IPS-18c (cell line): ENCODE results near the gene LONP1.
A peak's percentile ranks its signal among the peaks of the same experiment; 100 is the strongest.

Experiments
- H3K4me3 ChIP-seq: 2 replicates; pipeline ENCODE4 v1.7.0; 2013; ENCODE audit warnings: low read depth, mild to moderate bottlenecking, low read length, moderate library complexity; ENCODE audit not compliant: insufficient read depth
- H3K9me3 ChIP-seq: one replicate; pipeline ENCODE4 v1.6.1; 2013; ENCODE audit warnings: mild to moderate bottlenecking, low read length, moderate library complexity; ENCODE audit not compliant: control insufficient read depth, insufficient read depth

Gene LONP1

DNA sequence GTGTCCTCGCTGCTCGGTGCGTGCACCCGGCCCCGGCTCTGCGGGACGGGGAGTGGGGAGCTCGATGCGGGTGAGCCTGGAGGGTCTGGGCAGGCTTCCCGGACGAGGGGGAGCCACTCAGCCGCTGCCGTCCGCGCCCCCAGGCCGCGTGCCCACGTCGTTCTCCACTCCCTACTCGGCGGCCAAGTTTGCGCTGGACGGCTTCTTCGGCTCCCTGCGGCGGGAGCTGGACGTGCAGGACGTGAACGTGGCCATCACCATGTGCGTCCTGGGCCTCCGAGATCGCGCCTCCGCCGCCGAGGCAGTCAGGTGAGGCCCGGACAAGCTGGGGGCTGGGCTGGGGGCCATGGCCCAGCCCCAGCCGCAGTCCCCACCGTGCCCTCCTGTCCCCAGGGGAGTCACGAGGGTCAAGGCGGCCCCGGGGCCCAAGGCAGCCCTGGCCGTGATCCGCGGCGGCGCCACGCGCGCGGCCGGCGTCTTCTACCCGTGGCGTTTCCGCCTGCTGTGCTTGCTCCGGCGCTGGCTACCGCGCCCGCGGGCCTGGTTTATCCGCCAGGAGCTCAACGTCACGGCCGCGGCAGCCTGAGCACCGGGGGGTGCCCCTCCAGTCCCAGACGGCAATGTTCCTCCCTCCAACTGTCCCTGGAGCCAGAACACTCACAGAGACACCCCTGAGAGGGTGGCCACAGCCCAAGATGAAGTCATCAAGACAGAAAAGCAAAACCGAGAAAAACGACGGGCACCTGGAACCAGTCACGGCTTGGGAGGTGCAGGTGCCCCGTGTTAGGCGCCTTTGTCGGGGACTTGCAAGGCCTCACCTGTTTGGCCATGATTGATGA is 32.4 kb downstream of the LONP1 start:
- Histone ChIP-seq H3K4me3 (peak overlapping the region; percentile 34), H3K9me3 (peaks cover 2% of the 10 kb centered on the region)

DNA sequence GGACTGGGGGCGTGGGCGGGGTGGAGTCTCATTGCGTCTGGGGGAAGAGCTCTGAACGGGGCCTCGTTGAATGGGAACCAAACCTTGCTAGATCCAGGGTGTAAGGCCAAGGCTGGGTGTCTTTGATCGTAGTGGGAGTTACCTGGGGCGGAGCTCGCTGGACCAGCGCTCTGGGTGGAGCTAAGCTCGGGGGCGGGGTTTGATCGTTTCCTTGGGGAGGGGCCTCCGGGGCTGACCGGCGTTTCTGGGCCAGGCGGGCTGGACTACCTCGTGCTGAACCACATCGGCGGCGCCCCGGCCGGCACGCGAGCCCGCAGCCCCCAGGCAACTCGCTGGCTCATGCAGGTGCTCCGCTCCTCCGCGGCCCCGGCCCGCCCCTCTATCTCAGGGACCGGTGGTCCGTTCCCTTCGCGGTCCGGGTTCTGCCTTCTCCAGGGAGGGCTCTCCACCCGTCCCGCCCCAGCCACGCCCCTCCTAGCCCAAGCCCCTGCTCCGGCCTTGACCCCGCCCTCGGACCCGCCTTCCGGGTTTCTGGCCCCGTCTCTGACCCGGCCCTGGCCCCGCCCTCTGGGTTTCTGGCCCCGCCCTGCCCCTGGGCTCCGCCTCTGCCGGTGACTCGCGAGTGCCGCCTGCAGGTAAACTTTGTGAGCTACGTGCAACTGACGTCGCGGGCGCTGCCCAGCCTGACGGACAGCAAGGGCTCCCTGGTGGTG is 33.1 kb downstream of the LONP1 start:
- Histone ChIP-seq H3K4me3 (peak overlapping the region; percentile 89), H3K9me3 (peaks cover 2% of the 10 kb centered on the region)

DNA sequence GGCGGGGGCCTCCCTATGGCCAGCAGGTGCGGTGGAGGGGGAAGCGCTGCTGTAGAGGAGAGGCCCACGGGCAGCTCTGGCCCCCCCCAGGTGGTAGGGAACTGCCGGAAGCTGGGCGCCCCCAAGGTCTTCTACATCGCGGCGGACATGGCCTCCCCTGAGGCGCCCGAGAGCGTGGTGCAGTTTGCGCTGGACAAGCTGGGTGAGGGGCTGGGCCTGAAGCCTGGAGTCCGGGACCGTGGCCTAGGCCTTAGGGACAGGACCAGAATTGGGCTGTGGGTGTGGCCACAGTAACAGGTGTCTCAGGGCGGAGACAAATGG is 33.7 kb downstream of the LONP1 start:
- Histone ChIP-seq H3K4me3 (peak overlapping the region; percentile 89), H3K9me3 (peaks cover 2% of the 10 kb centered on the region)

DNA sequence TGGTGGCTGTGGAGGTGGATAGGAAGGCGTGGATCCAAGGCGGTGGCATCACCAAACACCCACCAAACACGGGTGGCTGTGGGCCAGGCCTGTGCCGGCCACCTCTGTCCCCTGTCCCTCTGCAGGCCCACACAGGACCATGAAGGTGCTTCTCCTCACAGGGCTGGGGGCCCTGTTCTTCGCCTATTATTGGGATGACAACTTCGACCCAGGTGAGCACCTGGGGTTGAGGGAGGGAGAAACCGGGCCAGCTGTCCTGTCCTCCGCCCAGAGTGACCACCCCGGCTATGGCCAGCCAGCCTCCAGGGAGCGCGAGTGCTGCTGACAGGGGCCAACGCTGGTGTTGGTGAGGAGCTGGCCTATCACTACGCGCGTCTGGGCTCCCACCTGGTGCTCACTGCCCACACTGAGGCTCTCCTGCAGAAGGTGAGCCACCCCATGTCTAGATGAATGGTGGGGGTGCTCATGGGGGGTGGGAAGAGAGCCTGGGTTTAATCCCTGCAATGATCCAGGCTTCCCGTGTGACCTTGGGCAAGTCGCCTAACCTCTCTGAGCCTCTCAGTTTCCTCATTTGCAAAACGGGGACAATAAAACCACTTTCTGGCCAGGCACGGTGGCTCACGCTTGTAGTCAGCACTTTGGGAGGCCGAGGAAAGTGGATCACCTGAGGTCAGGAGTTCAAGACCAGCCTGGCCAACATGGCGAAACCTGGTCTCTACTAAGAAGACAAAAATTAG is 35.1 kb downstream of the LONP1 start:
- Histone ChIP-seq H3K9me3 (peaks cover 2% of the 10 kb centered on the region), H3K4me3 (no peak overlapping the region)

DNA sequence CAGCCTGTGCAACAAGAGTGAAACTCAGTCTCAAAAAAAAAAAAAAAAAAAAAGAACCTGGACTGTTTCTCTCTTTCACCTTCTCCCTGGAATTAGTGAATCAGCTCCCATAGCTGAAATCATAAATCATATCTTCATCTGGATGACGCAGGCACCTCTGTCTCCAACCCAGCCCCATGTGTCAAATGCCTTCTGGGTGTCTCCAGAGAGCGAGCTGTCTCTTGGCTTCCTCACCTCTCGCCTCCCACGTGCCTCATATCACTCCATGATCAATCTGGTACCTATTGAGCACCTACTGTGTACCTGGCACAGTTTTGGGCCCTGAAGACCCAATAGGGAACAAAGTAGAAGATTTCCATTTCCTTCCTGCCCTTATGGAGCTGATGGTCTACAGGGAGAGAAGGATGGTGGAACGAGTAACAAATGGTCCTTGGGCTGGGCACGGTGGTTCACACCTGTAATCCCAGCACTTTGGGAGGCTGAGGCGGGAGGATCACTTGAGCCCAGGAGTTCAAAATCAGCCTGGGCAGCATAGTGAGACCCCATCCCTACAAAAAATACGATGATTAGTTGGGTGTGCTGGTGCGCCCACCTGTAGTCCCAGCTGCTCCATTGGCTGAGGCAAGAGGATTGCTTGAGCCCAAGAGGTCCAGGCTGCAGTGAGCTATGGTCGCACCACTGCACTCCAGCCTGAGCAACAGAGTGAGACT is 36.6 kb downstream of the LONP1 start:
- Histone ChIP-seq H3K9me3 (peaks cover 2% of the 10 kb centered on the region), H3K4me3 (no peak overlapping the region)

DNA sequence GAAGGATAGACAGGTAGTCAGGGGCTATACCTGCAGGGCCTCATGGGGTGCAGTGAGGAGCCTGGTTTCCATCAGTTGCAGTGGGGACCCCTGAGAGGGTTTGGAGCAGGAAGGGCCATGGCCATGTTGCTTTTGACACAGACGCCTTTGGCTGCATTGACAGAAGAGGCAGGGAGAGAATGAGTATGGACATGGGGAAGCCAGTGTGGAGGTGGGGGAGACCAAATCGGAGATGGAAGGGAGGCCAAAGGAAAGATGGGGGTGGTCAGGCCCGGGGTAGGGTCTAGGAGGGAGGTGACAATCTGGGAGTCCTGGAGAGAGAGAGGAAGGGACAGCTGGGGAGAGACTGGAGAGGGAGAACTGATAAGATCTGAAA is 37.9 kb downstream of the LONP1 start:
- H3K9me3 ChIP-seq = no peaks in the 10 kb centered on the region
- H3K4me3 ChIP-seq = no peak overlapping the region

GRCh38 chr19:5681391-5682106 is 38.4 kb downstream of the LONP1 start:
- H3K4me3 ChIP-seq = peak overlapping the region; percentile 60

DNA sequence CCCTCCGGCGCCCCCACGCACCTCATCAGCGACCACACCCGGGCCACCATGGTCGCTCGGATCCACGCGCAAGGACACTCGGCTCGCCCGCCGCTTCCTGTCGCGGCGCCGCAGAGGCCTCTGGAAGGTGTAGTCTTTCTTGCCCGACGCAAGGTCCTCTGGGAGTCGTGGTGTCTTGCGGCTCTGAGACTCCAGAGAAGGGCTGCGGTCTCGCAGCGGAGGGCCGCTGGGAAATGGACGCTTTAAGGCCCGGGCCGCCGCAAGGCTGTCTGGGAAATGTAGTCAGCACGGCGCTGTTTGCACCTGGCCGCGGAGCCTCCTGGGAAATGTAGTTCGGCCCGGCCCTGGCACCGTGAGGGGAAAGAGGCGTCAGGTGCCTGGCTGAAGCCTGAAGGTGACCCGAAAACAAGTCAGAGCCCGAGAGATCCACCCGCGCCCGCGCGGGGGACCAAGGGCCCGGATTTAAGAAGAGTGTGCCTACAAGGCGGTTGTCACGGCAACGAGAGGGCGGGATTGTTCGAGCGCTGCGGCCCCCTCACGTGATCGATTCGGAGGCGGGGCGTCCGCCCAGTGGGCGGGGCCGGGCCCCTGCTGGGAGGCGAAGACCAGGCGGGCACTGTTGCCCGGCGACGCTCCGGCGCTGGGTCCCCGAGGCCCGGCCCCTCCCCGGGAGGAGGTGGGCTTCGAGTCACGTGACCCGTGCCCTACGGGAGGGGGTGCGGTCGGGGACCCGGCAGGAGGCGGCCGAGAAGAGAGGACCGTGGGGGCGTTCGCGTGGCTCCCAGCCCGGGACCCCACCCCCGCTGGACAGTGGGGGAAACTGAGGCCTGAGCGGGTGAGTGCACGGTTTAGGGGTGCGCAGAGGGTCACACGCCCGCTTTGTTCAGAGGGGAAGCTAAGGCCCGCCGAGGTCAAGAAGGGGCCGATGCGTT is 39.2 kb downstream of the LONP1 start, which contains the start of the genes HSD11B1L and MICOS13:
HSD11B1L (plus strand) TSS at position 591 of the 932 bp plus-strand sequence. CDS start 3,806 bp downstream, outside the sequence.
MICOS13 (minus strand) TSS at position 80 of the 932 bp plus-strand sequence; CDS start at position 50, 30 bp downstream.
- no peaks in the 10 kb centered on the region for H3K9me3 ChIP-seq
- peak within 1 kb of the TSS; percentile 60 for H3K4me3 ChIP-seq

More at GRCh38 chr19:5681391-5682106, 38.4 kb downstream of the LONP1 start:
- no peaks in the 10 kb centered on the region for H3K9me3 ChIP-seq

DNA sequence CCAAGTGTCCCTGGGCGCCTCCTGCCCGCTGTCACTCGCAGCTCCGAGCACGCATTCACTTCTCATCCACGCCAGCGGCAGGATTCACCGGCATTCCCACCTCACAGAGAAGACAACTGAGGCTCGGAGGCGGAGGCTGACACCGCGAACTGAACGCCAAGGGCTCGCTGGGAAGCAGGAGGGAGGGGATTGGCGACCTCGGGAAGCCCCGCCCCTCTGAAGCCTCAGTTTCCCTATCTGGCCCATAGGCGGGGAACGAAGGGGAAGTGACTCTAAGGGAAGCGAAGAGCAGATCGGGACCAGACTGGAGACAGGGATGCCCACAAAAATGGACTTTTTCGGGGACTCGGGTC is 39.9 kb downstream of the LONP1 start:
- Histone ChIP-seq H3K4me3 (peak overlapping the region; percentile 60), H3K9me3 (no peaks in the 10 kb centered on the region)

- Histone ChIP-seq H3K9me3 (no peaks in the 10 kb centered on the region), H3K4me3 (peak overlapping the region; percentile 60)
Measured at GRCh38 chr19:5679289-5680083, 40.5 kb downstream of the LONP1 start.

- H3K4me3 ChIP-seq = no peak overlapping the region
- no peaks in the 10 kb centered on the region for H3K9me3 ChIP-seq
Measured at GRCh38 chr19:5678071-5678718, 41.8 kb downstream of the LONP1 start.

GRCh38 chr19:5677580-5677979 is 42.4 kb downstream of the LONP1 start:
- Histone ChIP-seq H3K4me3 (no peak overlapping the region), H3K9me3 (no peaks in the 10 kb centered on the region)

GRCh38 chr19:5677136-5677535 is 42.8 kb downstream of the LONP1 start:
- no peak overlapping the region for H3K4me3 ChIP-seq
- no peaks in the 10 kb centered on the region for H3K9me3 ChIP-seq

DNA sequence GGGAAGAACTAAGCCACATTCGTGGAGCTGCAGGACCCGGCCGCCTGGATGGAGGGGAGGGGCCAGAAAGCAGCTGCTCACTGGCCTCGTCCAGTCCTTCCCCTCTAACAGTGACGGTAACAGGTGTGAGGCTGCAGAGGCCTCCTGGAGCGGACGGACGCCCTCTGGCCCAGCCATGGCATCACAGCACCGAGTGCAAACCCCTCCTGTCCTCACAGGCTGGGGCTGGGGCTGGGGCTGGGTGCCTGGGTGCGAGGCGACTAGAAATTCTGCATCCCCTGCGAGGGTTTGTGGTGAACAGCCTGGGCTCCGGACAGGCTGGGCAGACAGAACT is 43.2 kb downstream of the LONP1 start:
- no peak overlapping the region for H3K4me3 ChIP-seq

More for the DNA sequence above, 43.2 kb downstream of the LONP1 start:
- H3K9me3 ChIP-seq = no peaks in the 10 kb centered on the region
